ENCODE measurements around the gene PTPN11. TPM values are rescaled to one million over a fixed set of nuclear protein-coding genes. Genes with fewer than 3 reads are reported as not detected.
A peak's percentile ranks its signal among the peaks of the same experiment; 100 is the strongest.
"Not testable (repeated sequence)": the region's sequence is repeated elsewhere in the genome, so short reads cannot be mapped to it uniquely, and the experiment has no call there.

The PTPN11 gene
- total RNA-seq: 100 to 1,000 TPM in 1 of 2 donors, 10 to 100 TPM in 1; 95.0 to 119 TPM

DNA sequence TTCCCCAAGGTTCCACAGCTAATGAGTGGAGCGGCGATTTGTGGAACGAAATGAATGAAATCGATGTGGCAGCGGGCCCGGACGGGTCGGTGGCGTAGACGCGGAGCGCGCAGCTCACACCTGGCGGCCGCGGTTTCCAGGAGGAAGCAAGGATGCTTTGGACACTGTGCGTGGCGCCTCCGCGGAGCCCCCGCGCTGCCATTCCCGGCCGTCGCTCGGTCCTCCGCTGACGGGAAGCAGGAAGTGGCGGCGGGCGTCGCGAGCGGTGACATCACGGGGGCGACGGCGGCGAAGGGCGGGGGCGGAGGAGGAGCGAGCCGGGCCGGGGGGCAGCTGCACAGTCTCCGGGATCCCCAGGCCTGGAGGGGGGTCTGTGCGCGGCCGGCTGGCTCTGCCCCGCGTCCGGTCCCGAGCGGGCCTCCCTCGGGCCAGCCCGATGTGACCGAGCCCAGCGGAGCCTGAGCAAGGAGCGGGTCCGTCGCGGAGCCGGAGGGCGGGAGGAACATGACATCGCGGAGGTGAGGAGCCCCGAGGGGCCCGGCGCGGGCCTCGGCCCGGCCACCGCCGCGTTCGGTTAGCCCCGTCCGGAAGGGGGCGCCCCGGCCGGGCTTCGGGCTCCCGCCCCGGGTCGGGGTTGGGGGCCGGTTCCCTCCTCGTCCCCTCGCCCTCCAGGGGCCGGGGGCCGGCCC is at the start of gene PTPN11:
TSS of gene PTPN11 (plus strand) at position 340 of the 689 bp plus-strand sequence. CDS start at position 505, 165 bp downstream.
- H3K4me3 Mint-ChIP-seq: peak within 1 kb of the TSS; percentile 99
- no peaks in the 10 kb centered on the region for H3K27me3 Mint-ChIP-seq
- H3K4me1 Mint-ChIP-seq: peaks cover 27% of the 10 kb centered on the region
- peaks cover 45% of the 10 kb centered on the region for H3K36me3 Mint-ChIP-seq (ENCODE audit: low read depth)
- peak within 1 kb of the TSS; percentile 99 for H3K27ac Mint-ChIP-seq
- ATAC-seq (replicated peaks): peak; percentile 84
- H3K9me3 Mint-ChIP-seq: no peaks in the 10 kb centered on the region

DNA sequence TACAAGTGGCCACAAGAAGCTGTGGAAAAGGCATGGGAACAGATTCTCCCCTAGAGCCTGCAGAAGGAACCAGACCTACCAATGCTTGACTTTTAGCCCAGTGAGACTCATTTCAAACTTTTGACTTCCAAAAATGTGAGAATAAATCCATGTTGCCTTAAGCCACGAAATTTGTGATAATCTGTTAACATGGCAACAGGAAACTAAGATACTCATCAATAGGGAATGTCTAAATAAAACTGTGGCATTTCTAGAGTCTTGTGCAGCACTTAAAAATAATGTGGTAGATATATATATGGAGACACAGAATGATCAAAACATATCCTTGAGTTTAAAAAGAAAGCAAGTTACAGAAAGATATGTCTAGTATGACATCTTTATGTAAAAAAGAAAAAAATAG is 48.5 kb upstream of the PTPN11 start:
- H3K27ac Mint-ChIP-seq: no peak overlapping the region

DNA sequence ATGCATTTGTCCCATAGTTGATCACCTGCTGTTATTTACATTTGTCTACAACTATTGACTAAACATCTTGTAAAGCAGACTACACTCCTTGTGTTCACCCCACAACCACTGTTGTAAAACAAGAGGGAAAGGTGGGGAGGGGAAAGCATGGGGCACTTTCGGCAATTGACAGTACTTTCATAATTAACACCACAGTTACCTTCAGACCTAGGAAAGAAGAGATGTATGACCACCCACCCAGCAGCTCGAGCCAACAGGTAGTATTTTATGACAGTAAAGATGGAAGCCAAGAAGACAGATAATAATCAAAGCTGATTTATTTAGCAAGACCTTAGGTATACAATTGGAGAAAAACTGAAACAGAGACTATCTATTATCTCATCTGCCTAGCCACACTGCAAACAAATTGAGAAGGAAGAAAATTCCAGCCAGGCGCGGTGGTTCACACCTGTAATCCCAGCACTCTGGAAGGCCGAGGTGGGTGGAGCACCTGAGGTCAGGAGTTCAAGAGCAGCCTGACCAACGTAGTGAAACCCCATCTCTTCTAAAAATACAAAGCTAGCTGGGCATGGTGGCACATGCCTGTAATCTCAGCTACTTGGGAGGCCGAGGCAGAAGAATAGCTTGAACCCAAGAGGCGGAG is 47.8 kb upstream of the PTPN11 start:
- H3K9me3 Mint-ChIP-seq: no peaks in the 10 kb centered on the region
- no peak for ATAC-seq (replicated peaks)
- no peaks in the 10 kb centered on the region for H3K36me3 Mint-ChIP-seq (ENCODE audit: low read depth)
- H3K27me3 Mint-ChIP-seq: no peaks in the 10 kb centered on the region
- no peak overlapping the region for H3K4me3 Mint-ChIP-seq
- H3K4me1 Mint-ChIP-seq: peaks cover 4% of the 10 kb centered on the region
- no peak overlapping the region for H3K27ac Mint-ChIP-seq

More for the DNA sequence above, 48.5 kb upstream of the PTPN11 start:
- no peak for ATAC-seq (replicated peaks)
- H3K9me3 Mint-ChIP-seq: no peaks in the 10 kb centered on the region
- H3K4me1 Mint-ChIP-seq: peaks cover 4% of the 10 kb centered on the region
- H3K4me3 Mint-ChIP-seq: no peak overlapping the region
- H3K27me3 Mint-ChIP-seq: no peaks in the 10 kb centered on the region
- no peaks in the 10 kb centered on the region for H3K36me3 Mint-ChIP-seq (ENCODE audit: low read depth)

DNA sequence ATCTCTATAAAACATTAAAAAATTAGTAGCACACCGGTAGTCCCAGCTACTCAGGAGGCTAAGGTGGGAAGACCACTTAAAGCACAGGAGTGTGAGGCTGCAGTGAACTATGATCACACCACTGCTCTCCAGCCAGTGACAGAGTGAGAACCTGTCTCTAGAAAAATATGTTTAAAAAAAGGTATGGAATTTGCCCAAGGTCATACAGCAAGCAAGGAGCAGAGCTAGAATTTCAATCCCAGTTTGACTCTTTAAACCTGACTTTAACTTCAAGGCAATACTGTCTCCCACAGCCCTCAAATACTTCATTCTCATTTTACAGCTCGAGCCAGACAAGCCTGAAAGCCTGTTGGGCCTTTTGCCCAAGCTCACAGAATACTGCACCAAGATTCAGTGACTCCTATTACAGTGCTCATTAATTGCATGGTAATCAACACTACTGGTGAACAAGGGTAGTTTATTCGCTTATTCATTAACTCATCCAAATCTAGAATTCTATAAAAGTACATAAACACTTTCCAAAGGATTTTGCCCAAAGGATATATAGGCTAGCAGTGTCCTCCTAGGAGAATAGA is 44.5 kb upstream of the PTPN11 start:
- no peak overlapping the region for H3K27ac Mint-ChIP-seq
- ATAC-seq (replicated peaks): no peak
- no peaks in the 10 kb centered on the region for H3K27me3 Mint-ChIP-seq
- peaks cover 8% of the 10 kb centered on the region for H3K4me1 Mint-ChIP-seq
- no peaks in the 10 kb centered on the region for H3K36me3 Mint-ChIP-seq (ENCODE audit: low read depth)
- no peak overlapping the region for H3K4me3 Mint-ChIP-seq
- H3K9me3 Mint-ChIP-seq: no peaks in the 10 kb centered on the region

DNA sequence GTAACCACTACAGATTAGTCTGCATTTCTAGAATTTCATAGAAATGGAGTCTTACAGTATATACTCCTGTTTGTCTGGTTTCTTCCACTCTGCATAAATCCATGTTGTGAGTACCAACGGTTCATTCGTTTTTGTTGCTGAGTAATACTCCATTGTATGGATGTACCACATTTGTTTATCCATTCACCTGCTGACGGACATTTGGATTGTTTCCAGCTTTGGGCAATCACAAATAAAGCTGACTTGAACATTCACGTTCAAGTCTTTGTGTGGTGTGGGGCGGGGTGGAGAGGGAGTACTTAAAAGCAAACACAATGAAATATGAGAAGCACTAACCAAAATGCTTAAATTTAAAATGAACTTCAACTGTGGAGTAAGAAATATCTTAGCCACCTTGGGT is 43.6 kb upstream of the PTPN11 start:
- ATAC-seq (replicated peaks): no peak
- no peaks in the 10 kb centered on the region for H3K9me3 Mint-ChIP-seq
- no peaks in the 10 kb centered on the region for H3K27me3 Mint-ChIP-seq
- peaks cover 8% of the 10 kb centered on the region for H3K4me1 Mint-ChIP-seq
- H3K36me3 Mint-ChIP-seq (ENCODE audit: low read depth): no peaks in the 10 kb centered on the region
- no peak overlapping the region for H3K27ac Mint-ChIP-seq
- H3K4me3 Mint-ChIP-seq: no peak overlapping the region

DNA sequence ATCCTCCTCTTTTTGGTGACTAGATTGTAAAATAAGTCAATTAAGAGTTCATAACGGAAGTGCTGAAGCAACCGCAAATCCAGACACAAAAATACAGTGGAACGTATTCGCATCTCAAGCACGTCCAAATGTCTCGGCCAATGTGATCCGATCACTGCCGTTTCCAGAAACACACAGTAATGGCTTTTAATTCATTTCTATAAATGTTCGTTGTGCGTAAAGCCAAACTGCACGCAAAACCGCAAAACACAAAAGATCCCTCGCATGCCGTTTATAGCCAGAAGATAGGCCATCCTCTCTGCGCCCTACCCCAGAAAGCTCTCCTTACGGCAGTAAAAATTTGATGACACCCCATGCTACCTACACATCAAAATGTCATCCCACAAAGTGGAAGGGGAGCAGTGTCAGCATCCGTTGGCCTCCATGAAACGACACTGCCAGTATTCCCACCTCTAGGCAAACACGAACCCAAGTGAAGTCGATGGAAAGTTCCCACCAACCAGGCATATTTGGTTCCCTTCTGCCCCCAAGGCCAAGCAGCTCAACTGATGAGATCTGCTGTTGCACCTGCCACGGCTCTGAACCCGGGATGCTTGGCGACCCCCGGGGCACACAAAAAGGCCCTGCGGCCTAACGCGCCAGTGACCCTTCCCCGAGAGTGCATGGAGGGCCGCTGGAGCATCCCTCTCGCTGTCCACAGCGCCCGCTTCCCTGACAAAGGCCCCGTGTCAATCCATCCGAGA is 37.9 kb upstream of the PTPN11 start:
- Mint-ChIP-seq H3K9me3 (no peaks in the 10 kb centered on the region), H3K36me3 (ENCODE audit: low read depth) (peaks cover 6% of the 10 kb centered on the region), H3K4me3 (peak overlapping the region; percentile 95), H3K4me1 (peaks cover 16% of the 10 kb centered on the region), H3K27me3 (no peaks in the 10 kb centered on the region), H3K27ac (peak overlapping the region; percentile 95)
- no peak for ATAC-seq (replicated peaks)

DNA sequence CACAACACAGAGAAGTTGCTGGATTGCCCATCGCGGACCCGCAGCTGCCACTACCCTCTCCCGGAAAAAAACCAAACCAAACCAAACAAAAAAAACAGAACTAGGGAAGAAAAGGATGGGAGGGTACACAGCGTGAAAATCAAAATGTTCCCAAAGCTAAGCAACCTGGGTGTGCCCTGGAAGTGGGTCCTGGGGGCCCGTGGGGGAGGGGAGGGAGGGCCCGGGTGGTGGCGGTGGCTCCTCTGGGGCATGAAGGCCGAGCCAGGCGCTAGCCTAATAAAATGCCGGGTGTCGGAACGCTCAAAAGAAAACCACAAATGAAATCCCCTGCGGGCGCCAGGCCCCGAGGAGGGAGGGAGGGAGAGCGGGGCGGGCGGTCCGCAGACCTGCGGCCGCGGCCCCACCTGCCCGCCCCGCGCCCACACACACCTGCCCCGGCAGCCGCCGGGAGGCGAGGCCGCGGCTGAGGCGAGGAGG is 37.3 kb upstream of the PTPN11 start:
- peaks cover 6% of the 10 kb centered on the region for H3K36me3 Mint-ChIP-seq (ENCODE audit: low read depth)
- peaks cover 15% of the 10 kb centered on the region for H3K4me1 Mint-ChIP-seq
- H3K4me3 Mint-ChIP-seq: peak overlapping the region; percentile 95
- H3K9me3 Mint-ChIP-seq: no peaks in the 10 kb centered on the region
- no peaks in the 10 kb centered on the region for H3K27me3 Mint-ChIP-seq
- ATAC-seq (replicated peaks): peak; percentile 39
- H3K27ac Mint-ChIP-seq: peak overlapping the region; percentile 95

DNA sequence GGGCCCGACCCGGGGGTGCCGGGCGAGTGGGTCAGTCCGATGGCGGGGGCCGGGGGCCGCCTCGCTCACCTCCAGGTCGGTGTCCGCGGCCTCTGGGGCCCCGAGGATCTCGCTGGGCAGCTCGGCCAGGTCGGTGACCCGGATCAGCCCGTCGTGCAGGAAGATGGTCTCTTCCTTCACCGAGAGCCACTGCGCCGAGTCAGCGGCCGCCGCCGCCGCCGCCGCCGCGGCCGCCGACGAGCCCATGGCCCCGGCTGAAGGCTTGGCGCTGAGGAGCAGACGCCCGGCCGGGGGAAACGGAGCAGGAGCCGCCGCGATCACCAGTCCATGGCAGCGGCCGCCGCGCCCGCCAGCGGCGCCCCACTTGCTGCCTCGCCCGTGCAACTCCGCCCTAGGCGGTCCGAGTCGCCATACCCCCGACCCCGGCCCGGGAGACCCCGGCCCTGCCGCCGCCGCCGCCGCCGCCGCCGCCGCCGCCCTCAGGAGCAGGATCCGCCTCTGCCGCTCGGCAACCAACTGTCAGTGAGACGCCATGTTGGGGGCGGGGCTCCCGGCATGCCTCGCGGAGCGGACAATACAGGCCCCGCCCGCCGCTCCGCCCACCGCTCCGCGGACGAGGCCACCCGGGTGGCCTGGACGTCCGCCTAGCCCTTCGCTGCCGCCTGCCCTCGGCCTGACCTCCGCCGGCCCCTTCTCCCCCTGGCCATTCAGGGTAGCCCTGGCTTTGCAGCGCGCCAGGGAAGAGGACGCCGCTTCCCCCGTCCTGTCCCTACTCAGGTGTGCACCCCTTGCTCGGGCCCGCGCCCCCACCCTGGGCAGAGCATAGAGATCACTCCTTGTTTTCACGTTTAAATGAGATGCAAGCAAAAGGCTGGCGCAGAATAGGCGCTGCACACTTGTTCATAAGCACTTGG is 36.6 kb upstream of the PTPN11 start, which contains the start of gene HECTD4:
TSS of gene HECTD4 (minus strand) at position 549 of the 914 bp plus-strand sequence. CDS start at position 246, 303 bp downstream.
- Mint-ChIP-seq H3K9me3 (no peaks in the 10 kb centered on the region), H3K27ac (peak within 1 kb of the TSS; percentile 95), H3K27me3 (no peaks in the 10 kb centered on the region), H3K4me1 (peaks cover 16% of the 10 kb centered on the region), H3K4me3 (peak within 1 kb of the TSS; percentile 95), H3K36me3 (ENCODE audit: low read depth) (peaks cover 6% of the 10 kb centered on the region)
- ATAC-seq (replicated peaks): peak; percentile 98

DNA sequence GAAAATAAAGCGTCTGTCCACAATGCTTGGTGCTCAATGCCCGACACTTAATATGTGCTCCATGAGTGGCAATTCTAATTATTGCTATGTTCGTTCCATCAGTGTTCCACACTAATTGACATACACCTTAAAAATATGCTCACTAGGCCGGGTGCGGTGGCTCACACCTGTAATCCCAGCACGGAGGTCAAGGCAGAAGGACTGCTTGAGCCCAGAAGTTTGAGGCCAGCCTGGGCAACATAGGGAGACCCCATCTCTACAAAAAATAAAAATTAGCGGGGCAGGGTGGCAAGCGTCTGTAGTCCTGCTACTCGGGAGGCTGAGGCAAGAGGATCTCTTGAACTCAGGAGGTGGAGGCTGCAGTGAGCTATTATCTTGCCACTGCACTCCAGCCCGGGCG is 35.9 kb upstream of the PTPN11 start:
- Mint-ChIP-seq H3K36me3 (ENCODE audit: low read depth) (peaks cover 6% of the 10 kb centered on the region), H3K27ac (peak overlapping the region; percentile 95), H3K4me1 (peaks cover 21% of the 10 kb centered on the region)

DNA sequence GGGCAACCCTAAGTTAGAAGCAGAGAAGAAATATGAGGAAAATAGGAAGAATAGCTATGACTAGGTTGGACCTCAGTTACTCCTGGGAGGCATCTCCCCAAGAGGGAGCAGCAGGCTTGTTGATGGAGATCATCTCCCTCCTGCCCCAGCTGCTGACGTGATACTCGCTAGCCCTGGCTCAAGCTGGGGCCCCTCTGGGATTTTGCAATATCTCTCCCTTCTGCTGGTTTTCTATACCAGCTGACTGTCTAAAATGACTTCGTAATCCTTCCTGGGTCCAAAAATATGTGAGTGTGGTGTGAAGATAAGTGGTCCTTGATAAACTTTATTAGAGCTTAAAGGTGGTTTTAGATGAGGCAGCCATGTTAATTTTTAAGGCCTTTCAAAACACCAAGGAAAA is 32.0 kb upstream of the PTPN11 start:
- Mint-ChIP-seq H3K4me1 (peaks cover 9% of the 10 kb centered on the region), H3K4me3 (peak overlapping the region; percentile 77), H3K27ac (peak overlapping the region; percentile 93), H3K36me3 (ENCODE audit: low read depth) (no peaks in the 10 kb centered on the region), H3K27me3 (no peaks in the 10 kb centered on the region), H3K9me3 (no peaks in the 10 kb centered on the region)
- no peak for ATAC-seq (replicated peaks)

More for the DNA sequence above, 35.9 kb upstream of the PTPN11 start:
- peak overlapping the region; percentile 92 for H3K4me3 Mint-ChIP-seq
- no peaks in the 10 kb centered on the region for H3K9me3 Mint-ChIP-seq
- H3K27me3 Mint-ChIP-seq: no peaks in the 10 kb centered on the region
- no peak for ATAC-seq (replicated peaks)

DNA sequence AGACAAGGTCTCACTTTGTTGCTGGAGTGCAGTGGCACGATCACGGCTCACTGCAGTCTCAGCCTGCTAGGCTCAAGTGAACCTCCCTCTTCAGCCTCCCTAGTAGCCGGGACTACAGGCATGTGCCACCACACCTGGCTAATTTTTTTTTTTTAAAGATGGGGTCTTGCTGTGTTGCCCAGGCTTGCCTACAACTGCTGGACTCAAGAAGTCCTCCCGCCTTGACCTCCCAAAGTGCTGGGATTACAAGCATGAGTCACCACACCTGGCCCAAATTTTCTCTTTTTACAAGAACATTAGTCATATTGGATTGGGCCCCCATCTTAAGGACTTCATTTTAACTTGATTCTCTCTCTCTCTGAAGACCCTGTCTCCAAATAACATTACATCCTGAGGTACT is 29.5 kb upstream of the PTPN11 start:
- H3K36me3 Mint-ChIP-seq (ENCODE audit: low read depth): no peaks in the 10 kb centered on the region
- no peaks in the 10 kb centered on the region for H3K9me3 Mint-ChIP-seq
- peak overlapping the region; percentile 7 for H3K4me3 Mint-ChIP-seq
- peaks cover 9% of the 10 kb centered on the region for H3K4me1 Mint-ChIP-seq
- ATAC-seq (replicated peaks): no peak
- no peaks in the 10 kb centered on the region for H3K27me3 Mint-ChIP-seq
- no peak overlapping the region for H3K27ac Mint-ChIP-seq

DNA sequence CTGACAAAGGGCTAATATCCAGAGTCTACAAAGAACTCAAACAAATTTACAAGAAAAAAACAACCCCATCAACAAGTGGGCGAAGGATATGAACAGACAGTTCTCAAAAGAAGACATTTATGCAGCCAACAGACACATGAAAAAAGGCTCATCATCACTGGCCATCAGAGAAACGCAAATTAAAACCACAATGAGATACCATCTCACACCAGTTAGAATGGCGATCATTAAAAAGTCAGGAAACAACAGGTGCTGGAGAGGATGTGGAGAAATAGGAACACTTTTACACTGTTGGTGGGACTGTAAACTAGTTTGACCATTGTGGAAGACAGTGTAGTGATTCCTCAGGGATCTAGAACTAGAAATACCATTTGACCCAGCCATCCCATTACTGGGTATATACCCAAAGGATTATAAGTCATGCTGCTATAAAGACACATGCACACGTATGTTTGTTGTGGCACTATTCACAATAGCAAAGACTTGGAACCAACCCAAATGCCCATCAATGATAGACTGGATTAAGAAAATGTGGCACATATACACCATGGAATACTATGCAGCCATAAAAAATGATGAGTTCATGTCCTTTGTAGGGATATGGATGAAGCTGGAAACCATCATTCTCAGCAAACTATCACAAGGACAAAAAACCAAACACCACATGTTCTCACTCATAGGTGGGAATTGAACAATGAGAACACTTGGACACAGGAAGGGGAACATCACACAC is 28.7 kb upstream of the PTPN11 start:
- not testable (repeated sequence) for H3K27ac Mint-ChIP-seq; ATAC-seq (replicated peaks); H3K27me3 Mint-ChIP-seq; H3K4me1 Mint-ChIP-seq; H3K36me3 Mint-ChIP-seq (ENCODE audit: low read depth); H3K4me3 Mint-ChIP-seq; H3K9me3 Mint-ChIP-seq

DNA sequence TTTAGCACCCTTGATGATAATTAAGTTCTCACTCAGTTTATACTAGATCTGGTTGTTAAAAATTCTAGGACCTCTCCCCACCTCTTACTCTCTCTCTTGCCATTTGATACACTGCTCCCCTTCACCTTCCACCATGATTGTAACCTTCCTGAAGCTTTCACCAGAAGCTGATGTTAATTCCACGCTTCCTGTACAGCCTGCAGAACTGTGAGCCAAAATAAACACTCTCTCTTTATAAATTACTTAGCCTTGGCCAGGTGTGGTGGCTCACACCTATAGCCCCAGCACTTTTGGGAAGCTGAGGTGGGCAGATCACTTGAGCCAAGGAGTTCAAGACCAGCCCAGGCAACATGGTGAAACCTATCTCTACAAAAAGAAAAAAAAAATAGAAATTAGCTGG is 25.4 kb upstream of the PTPN11 start:
- Mint-ChIP-seq H3K36me3 (ENCODE audit: low read depth) (no peaks in the 10 kb centered on the region), H3K27me3 (no peaks in the 10 kb centered on the region), H3K4me1 (no peaks in the 10 kb centered on the region), H3K4me3 (no peak overlapping the region), H3K9me3 (no peaks in the 10 kb centered on the region), H3K27ac (no peak overlapping the region)
- no peak for ATAC-seq (replicated peaks)
